ENCODE data around the gene KRTAP11-1.

The KRTAP11-1 gene

GRCh38 chr21:30842990-30843389, 38.4 kb downstream of the KRTAP11-1 start:
- H3K4me3 ChIP-seq: no peak overlapping the region
- H3K4me2 ChIP-seq: no peak overlapping the region
- no peaks in the 10 kb centered on the region for H4K20me1 ChIP-seq
- H3K9me3 ChIP-seq (replicated peaks in 1 of 11): no peaks in the 10 kb centered on the region
- H3K36me3 ChIP-seq: no peaks in the 10 kb centered on the region
- H3K9ac ChIP-seq: no peak overlapping the region
- no peaks in the 10 kb centered on the region for H3K4me1 ChIP-seq
- no peak for TF ChIP-seq Cebpa-rat (IDR thresholded peaks at IDR 0.05)
- no peaks in the 10 kb centered on the region for H3K27me3 ChIP-seq
- H3K27ac ChIP-seq: no peak overlapping the region

GRCh38 chr21:30839304-30839703, 42.1 kb downstream of the KRTAP11-1 start:
- no peak overlapping the region for H3K4me2 ChIP-seq
- H3K9ac ChIP-seq: no peak overlapping the region
- H3K4me1 ChIP-seq: no peaks in the 10 kb centered on the region
- no peaks in the 10 kb centered on the region for H3K36me3 ChIP-seq
- no peak for TF ChIP-seq Cebpa-rat (IDR thresholded peaks at IDR 0.05)
- H3K4me3 ChIP-seq: no peak overlapping the region
- H3K9me3 ChIP-seq (replicated peaks in 1 of 11): no peaks in the 10 kb centered on the region
- no peak overlapping the region for H3K27ac ChIP-seq
- H4K20me1 ChIP-seq: no peaks in the 10 kb centered on the region
- no peaks in the 10 kb centered on the region for H3K27me3 ChIP-seq

GRCh38 chr21:30838536-30838935, 42.8 kb downstream of the KRTAP11-1 start:
- Histone ChIP-seq H3K27me3 (no peaks in the 10 kb centered on the region), H3K9me3 (replicated peaks in 1 of 11) (no peaks in the 10 kb centered on the region), H3K36me3 (no peaks in the 10 kb centered on the region), H3K4me1 (no peaks in the 10 kb centered on the region), H3K9ac (no peak overlapping the region), H3K4me2 (no peak overlapping the region), H3K27ac (no peak overlapping the region), H4K20me1 (no peaks in the 10 kb centered on the region), H3K4me3 (no peak overlapping the region)
- TF ChIP-seq Cebpa-rat (IDR thresholded peaks at IDR 0.05): no peak

DNA sequence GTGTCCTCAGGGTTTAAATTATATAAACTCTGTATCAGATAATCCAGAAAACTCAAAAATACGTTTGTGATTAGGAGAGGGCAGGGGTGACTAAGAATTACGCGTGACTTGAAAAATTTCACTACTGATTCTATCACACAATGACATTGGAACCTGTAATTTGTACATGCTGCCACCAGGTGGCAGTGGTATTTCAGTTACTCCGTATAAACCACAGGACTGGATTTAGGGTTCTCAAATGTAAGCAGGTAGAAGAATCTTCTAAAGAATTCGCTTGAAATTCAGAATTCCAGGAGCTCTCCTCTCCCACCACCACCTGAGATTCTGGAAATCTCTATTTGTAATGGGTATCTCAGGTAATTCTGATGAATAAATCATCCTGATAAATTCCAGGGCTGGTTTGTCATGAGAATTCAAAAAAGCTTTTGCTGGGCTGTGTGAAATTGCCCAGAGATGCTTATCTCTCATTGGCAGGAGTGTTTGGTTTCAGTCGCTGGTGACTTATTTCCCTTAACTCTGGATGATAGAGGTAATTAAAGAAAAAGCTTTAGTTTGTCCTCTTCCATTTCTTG, 50.1 kb downstream of the KRTAP11-1 start:
- Histone ChIP-seq H3K27ac (no peak overlapping the region), H3K9me3 (replicated peaks in 1 of 11) (no peaks in the 10 kb centered on the region; a peak in 1 of 22 replicates), H3K36me3 (no peaks in the 10 kb centered on the region), H3K4me1 (no peaks in the 10 kb centered on the region), H4K20me1 (no peaks in the 10 kb centered on the region), H3K9ac (no peak overlapping the region), H3K4me2 (no peak overlapping the region), H3K27me3 (no peaks in the 10 kb centered on the region), H3K4me3 (no peak overlapping the region)
- TF ChIP-seq Cebpa-rat (IDR thresholded peaks at IDR 0.05): no peak

Measured in BLaER1 treated with 17β-estradiol and CSF1 and Interleukin-3, amounts not matched to agents 10 nM and 100 nM (cell line).